K562 (cell line): Measurements from ENCODE around the gene STAU1. TPM values are rescaled to one million over a fixed set of nuclear protein-coding genes. Genes with fewer than 3 reads are reported as not detected.
A peak's percentile ranks its signal among the peaks of the same experiment; 100 is the strongest.
"Not testable (repeated sequence)": the region's sequence is repeated elsewhere in the genome, so short reads cannot be mapped to it uniquely, and the experiment has no call there.

Experiments
- ATAC-seq: fragments of 200-7000 bp; cut with Tn5 transposase; 3 replicates; pipeline ENCODE4 v1.9.1; 2020; ENCODE audit warnings: moderate library complexity
- BruUV-seq: library from RNA; stranded (reverse); fragments of 400-500 nt; replicated peaks from 2 replicates; lab custom pipeline; 2021; lab: Mats Ljungman, UMichigan
- CTCF ChIA-PET: fragments of 300-600 bp; formaldehyde crosslinking; extraction: SDS; loops from one replicate; lab custom pipeline; 2021; ENCODE audit warnings: low intra/inter-chr PET ratio; lab: Yijun Ruan, JAX
- POLR2A ChIA-PET: fragments of 300-600, 350-650 bp; sonication (Branson Sonifier 250); formaldehyde crosslinking; extraction: SDS; loops from one replicate; lab custom pipeline; 2021; ENCODE audit warnings: antibody characterized with exemption, inconsistent platforms; lab: Yijun Ruan, JAX
- DNase-seq, 4 experiments: peaks; one replicate each; pipeline versions ENCODE4 v3.0.0 to v3.0.0-alpha.2; 2011 to 2018; ENCODE audit warnings: low spot score in 3 of 4, mixed read lengths in 3 of 4; ENCODE audit errors: extremely low read depth in 1 of 4
- FAIRE-seq: peaks from 2 replicates; lab custom pipeline; 2011; peaks lifted over from hg19 to GRCh38; lab: Jason Lieb, UNC
- H2AFZ ChIP-seq: 2 replicates; pipeline ENCODE4 v1.6.0; 2011; ENCODE audit warnings: low read depth, low read length, control low read depth, inconsistent platforms
- H3K27ac ChIP-seq: fragments of 200-600 bp; 3 replicates; pipeline ENCODE4 v1.8.0; 2011; ENCODE audit warnings: low read depth, mild to moderate bottlenecking, control low read depth, inconsistent platforms, low read length, moderate library complexity, mixed read lengths; ENCODE audit errors: extremely low read depth
- H3K27me3 ChIP-seq, 2 experiments: fragments of 300-600 bp in 1 of 2; 2 replicates in 1 of 2; 3 replicates in 1 of 2; pipeline versions ENCODE4 v1.6.0 to v1.8.0; 2011; ENCODE audit warnings: inconsistent platforms in 2 of 2, low read length in 2 of 2, mild to moderate bottlenecking in 1 of 2, mixed read lengths in 1 of 2, moderate library complexity in 1 of 2; ENCODE audit not compliant: control insufficient read depth in 2 of 2, insufficient read depth in 2 of 2
- H3K36me3 ChIP-seq: fragments of 300-600 bp; 3 replicates; pipeline ENCODE4 v1.8.0; 2011; ENCODE audit warnings: mild to moderate bottlenecking, low read length, inconsistent platforms; ENCODE audit not compliant: control insufficient read depth, insufficient read depth
- H3K4me1 ChIP-seq, 2 experiments: fragments of 200-600 bp in 1 of 2; replicated peaks in 1 of 2; 2 replicates in 1 of 2; 3 replicates in 1 of 2; pipeline versions ENCODE4 v1.5.1 to v1.8.0; 2011; ENCODE audit warnings: inconsistent platforms in 2 of 2, low read length in 2 of 2, mild to moderate bottlenecking in 1 of 2, mixed read lengths in 1 of 2, moderate library complexity in 1 of 2; ENCODE audit not compliant: control insufficient read depth in 2 of 2, insufficient read depth in 2 of 2
- H3K4me2 ChIP-seq: 2 replicates; pipeline ENCODE4 v1.6.1; 2011; ENCODE audit warnings: low read length, control low read depth, inconsistent platforms, mixed read lengths; ENCODE audit not compliant: insufficient read depth
- H3K4me3 ChIP-seq: fragments of 200-600 bp; sonication (generic), shearing (Covaris generic); 2 replicates; pipeline ENCODE4 v1.5.1; 2016; ENCODE audit warnings: control low read depth, inconsistent platforms
- H3K79me2 ChIP-seq: fragments of 200-600 bp; 3 replicates; pipeline ENCODE4 v1.8.0; 2011; ENCODE audit warnings: low read length, inconsistent platforms; ENCODE audit not compliant: control insufficient read depth, insufficient read depth
- H3K9ac ChIP-seq, 2 experiments: 2 replicates each; pipeline versions ENCODE4 v1.6.0 to v1.6.1; 2011; ENCODE audit warnings: low read depth in 2 of 2, low read length in 2 of 2, control low read depth in 1 of 2, inconsistent platforms in 1 of 2, mild to moderate bottlenecking in 1 of 2, mixed read lengths in 1 of 2; ENCODE audit not compliant: insufficient read depth in 1 of 2
- H3K9me1 ChIP-seq: one replicate; pipeline ENCODE4 v1.6.0; 2011; ENCODE audit warnings: inconsistent platforms, mild to moderate bottlenecking, low read length, moderate library complexity; ENCODE audit not compliant: control insufficient read depth, insufficient read depth
- H3K9me3 ChIP-seq: replicated peaks from 2 replicates; pipeline ENCODE4 v1.5.1; 2011; ENCODE audit warnings: low read depth, low read length, inconsistent platforms; ENCODE audit not compliant: control insufficient read depth, insufficient read depth
- H4K20me1 ChIP-seq: replicated peaks from 2 replicates; pipeline ENCODE4 v1.6.1; 2011; ENCODE audit warnings: low read length, inconsistent platforms, mixed read lengths; ENCODE audit not compliant: control insufficient read depth, insufficient read depth
- ARID1B ChIP-seq: fragments of 450-650 bp; IDR thresholded peaks from 2 replicates; pipeline ENCODE4 v1.6.1; 2016; ENCODE audit warnings: antibody characterized with exemption, mild to moderate bottlenecking, inconsistent platforms
- KDM1A ChIP-seq, 2 experiments: fragments of 450-650 bp; IDR thresholded peaks; 2 replicates each; pipeline ENCODE4 v1.6.1; 2016; ENCODE audit warnings: mild to moderate bottlenecking in 2 of 2
- ZNF41 ChIP-seq: fragments of 250-450 bp; sonication (Bioruptor Pico); conservative IDR thresholded peaks from 2 replicates; pipeline ENCODE4 v1.4.0; 2020; ENCODE audit warnings: mild to moderate bottlenecking
- WGBS: fragments of 100-300 bp; shearing (Covaris generic); methylation state at CpG from one replicate; pipeline ENCODE4 v1.1.6; 2016; ENCODE audit warnings: low coverage, mixed read lengths; ENCODE audit not compliant: insufficient coverage; ENCODE audit errors: missing lambda C conversion rate; 5-methylcytosine and 5-hydroxymethylcytosine counted together
- in situ Hi-C: fragments of 300-500 bp; cut with MboI; formaldehyde crosslinking; loops from 4 replicates; pipeline ENCODE4 v1.15.0; 2018; ENCODE audit warnings: inconsistent platforms, mixed read lengths
- intact Hi-C: fragments of 100-400 bp; cut with micrococcal nuclease; formaldehyde crosslinking; loops from 2 replicates; pipeline ENCODE4 v1.14.2; 2022
- polyA plus RNA-seq, 8 experiments: library from polyadenylated mRNA; depleted of rRNA in 4 of 8; stranded (reverse) in 5 of 8; unstranded in 3 of 8; fragments of >200 nt; fragmentation: Nextera tagmentation in 2 of 8; fragmentation: Illumina TruSeq in 1 of 8; extraction: Ambion mirVana in 2 of 8; extraction: Trizol in 1 of 8; gene quantifications; 2 replicates each; pipeline versions ENCODE4 v1.2.1 to v1.2.3, GENCODE V29; 2011 to 2014; ENCODE audit warnings: inconsistent platforms in 1 of 8, missing spikeins in 1 of 8
- total RNA-seq, 7 experiments: library from RNA; depleted of rRNA in 6 of 7; stranded (reverse); fragments of >200 nt in 6 of 7; fragmentation: Illumina TruSeq in 2 of 7; extraction: Trizol in 2 of 7; gene quantifications; 2 replicates each; pipeline versions ENCODE4 v1.2.1 to v1.2.3, GENCODE V29; 2011 to 2021; ENCODE audit warnings: low replicate concordance in 1 of 7
- TF ChIP-seq, protein P1 (sequence below): fragments of 250-450 bp; sonication (Bioruptor Pico); IDR thresholded peaks from 2 replicates; pipeline ENCODE4 v1.5.1; 2021; ENCODE audit warnings: mild to moderate bottlenecking
- TF ChIP-seq, protein P2 (sequence below), 2 experiments: fragments of 450-650 bp; formaldehyde crosslinking in 1 of 2; IDR thresholded peaks; 2 replicates each; pipeline versions ENCODE4 v1.4.0 to v1.6.1; 2014 to 2020; ENCODE audit warnings: mild to moderate bottlenecking in 2 of 2, borderline replicate concordance in 1 of 2, low read depth in 1 of 2

STAU1 gene
- total and polyA plus RNA-seq, 9 of the 15 experiments (the other 6 are each of a cell fraction or from before 2014, with no cell fraction given) = 18.0 to 106 (median 50.6) TPM

DNA sequence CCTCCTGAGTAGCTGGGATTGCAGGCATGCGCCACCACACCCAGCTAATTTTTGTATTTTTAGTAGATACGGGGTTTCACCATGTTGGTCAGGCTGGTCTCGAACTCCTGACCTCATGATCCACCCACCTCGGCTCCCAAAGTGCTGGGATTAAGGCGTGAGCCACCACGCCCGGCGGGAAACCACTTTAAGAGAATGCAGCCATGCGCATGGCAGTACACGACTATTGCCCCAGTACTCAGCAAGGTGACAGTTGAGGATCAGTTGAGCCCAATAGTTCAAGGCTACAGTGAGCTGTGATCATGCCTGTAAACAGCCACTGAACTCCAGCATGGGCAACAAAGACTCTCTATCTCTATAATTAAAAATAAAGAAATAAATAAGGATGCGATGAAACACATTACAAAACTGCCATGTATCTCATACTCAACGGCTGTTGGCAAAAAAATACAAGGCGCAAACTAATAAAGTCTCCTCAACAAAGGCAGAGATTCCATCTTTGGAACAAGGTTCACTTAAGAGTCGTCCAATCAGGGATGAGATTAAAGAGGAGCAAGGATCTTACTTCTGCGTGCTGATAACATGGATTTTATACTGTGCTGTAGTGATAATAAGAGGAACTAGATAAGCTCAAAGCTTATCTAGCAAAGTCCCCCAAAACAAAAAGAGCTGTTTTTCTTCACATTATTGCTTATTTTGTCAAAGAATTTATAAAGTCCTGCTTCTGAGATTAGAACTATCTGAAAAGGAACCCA lies 51.1 kb downstream of the STAU1 start (continued):
- TF ChIP-seq, protein P1, sequence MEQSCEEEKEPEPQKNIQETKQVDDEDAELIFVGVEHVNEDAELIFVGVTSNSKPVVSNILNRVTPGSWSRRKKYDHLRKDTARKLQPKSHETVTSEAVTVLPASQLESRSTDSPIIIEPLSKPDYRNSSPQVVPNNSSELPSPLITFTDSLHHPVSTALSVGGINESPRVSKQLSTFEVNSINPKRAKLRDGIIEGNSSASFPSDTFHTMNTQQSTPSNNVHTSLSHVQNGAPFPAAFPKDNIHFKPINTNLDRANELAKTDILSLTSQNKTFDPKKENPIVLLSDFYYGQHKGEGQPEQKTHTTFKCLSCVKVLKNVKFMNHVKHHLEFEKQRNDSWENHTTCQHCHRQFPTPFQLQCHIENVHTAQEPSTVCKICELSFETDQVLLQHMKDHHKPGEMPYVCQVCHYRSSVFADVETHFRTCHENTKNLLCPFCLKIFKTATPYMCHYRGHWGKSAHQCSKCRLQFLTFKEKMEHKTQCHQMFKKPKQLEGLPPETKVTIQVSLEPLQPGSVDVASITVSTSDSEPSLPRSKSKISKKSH (CRISPR knock-in tag) = no peak
- TF ChIP-seq ZNF41 (CRISPR knock-in tag) (no peak), KDM1A (IDR thresholded peaks at IDR 0.05) (no peak), ARID1B (peak; percentile 51)

DNA sequence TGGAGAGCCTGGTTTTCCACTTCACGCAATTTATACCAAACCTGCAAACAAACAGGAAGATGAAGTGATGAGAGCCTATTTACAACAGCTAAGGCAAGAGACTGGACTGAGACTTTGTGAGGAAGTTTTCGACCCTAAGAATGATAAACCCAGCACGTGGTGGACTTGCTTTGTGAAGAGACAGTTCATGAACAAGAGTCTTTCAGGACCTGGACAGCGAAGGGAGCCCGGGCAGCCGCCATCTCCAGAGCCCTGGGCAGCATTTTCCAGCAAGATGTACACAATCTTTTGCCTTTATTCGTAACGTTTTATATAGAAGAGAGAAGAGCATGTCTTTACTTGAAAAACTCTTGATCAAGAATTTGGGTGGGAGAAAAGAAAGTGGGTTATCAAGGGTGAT lies 53.3 kb downstream of the STAU1 start:
- H3K9me3 ChIP-seq, POLR2A ChIA-PET, H3K4me1 ChIP-seq, CTCF ChIA-PET, H3K9ac ChIP-seq, ATAC-seq, H3K27me3 ChIP-seq, H3K9me1 ChIP-seq, H2AFZ ChIP-seq, H3K27ac ChIP-seq, H3K79me2 ChIP-seq, H4K20me1 ChIP-seq, intact Hi-C loops, H3K4me3 ChIP-seq, BruUV-seq, DNase-seq, H3K4me2 ChIP-seq, FAIRE-seq: not testable (repeated sequence)
- 87% methylated on average over 8 of the region's 8 CpGs for WGBS
- TF ChIP-seq, protein P2, sequence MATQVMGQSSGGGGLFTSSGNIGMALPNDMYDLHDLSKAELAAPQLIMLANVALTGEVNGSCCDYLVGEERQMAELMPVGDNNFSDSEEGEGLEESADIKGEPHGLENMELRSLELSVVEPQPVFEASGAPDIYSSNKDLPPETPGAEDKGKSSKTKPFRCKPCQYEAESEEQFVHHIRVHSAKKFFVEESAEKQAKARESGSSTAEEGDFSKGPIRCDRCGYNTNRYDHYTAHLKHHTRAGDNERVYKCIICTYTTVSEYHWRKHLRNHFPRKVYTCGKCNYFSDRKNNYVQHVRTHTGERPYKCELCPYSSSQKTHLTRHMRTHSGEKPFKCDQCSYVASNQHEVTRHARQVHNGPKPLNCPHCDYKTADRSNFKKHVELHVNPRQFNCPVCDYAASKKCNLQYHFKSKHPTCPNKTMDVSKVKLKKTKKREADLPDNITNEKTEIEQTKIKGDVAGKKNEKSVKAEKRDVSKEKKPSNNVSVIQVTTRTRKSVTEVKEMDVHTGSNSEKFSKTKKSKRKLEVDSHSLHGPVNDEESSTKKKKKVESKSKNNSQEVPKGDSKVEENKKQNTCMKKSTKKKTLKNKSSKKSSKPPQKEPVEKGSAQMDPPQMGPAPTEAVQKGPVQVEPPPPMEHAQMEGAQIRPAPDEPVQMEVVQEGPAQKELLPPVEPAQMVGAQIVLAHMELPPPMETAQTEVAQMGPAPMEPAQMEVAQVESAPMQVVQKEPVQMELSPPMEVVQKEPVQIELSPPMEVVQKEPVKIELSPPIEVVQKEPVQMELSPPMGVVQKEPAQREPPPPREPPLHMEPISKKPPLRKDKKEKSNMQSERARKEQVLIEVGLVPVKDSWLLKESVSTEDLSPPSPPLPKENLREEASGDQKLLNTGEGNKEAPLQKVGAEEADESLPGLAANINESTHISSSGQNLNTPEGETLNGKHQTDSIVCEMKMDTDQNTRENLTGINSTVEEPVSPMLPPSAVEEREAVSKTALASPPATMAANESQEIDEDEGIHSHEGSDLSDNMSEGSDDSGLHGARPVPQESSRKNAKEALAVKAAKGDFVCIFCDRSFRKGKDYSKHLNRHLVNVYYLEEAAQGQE (IDR thresholded peaks at IDR 0.05; ENCODE audit: borderline replicate concordance) = peak; percentile 51
- TF ChIP-seq, protein P2 (CRISPR knock-in tag; IDR thresholded peaks at IDR 0.05; ENCODE audit: low read depth) = not testable (repeated sequence)
- H3K36me3 ChIP-seq = peaks cover 65% of the 10 kb centered on the region; the same call in 2 of the 3 replicates
- in situ Hi-C loops = loop anchor here (5.0 kb wide), 1 partner anchor 83 kb away; the partner anchor contains the start of gene DDX27
